ENCODE measurements around the gene STOM.

STOM gene

GRCh38 chr9:121371495-121372061 lies 1.5 kb upstream of the STOM start:
- no peak for DNase-seq (ENCODE audit: low read depth)

GRCh38 chr9:121368745-121369144 lies 1.3 kb downstream of the STOM start:
- no peak for DNase-seq (ENCODE audit: low read depth)

GRCh38 chr9:121368138-121368522 lies 1.9 kb downstream of the STOM start:
- no peak for DNase-seq (ENCODE audit: low read depth)

- no peak for DNase-seq (ENCODE audit: low read depth)
Observed at GRCh38 chr9:121367306-121368137, 2.5 kb downstream of the STOM start.

GRCh38 chr9:121366611-121367192 lies 3.3 kb downstream of the STOM start:
- no peak for DNase-seq (ENCODE audit: low read depth)

GRCh38 chr9:121365564-121365963 lies 4.5 kb downstream of the STOM start:
- DNase-seq (ENCODE audit: low read depth) = no peak

GRCh38 chr9:121364886-121365285 lies 5.2 kb downstream of the STOM start:
- DNase-seq (ENCODE audit: low read depth) = no peak

- no peak for DNase-seq (ENCODE audit: low read depth)
Observed at GRCh38 chr9:121364077-121364476, 6.0 kb downstream of the STOM start.

GRCh38 chr9:121363622-121363961 lies 6.5 kb downstream of the STOM start:
- DNase-seq (ENCODE audit: low read depth) = no peak

GRCh38 chr9:121362813-121363621 lies 7.0 kb downstream of the STOM start:
- no peak for DNase-seq (ENCODE audit: low read depth)

- DNase-seq (ENCODE audit: low read depth) = no peak
Observed at GRCh38 chr9:121360601-121361374, 9.3 kb downstream of the STOM start.

GRCh38 chr9:121359351-121360294 lies 10.4 kb downstream of the STOM start:
- no peak for DNase-seq (ENCODE audit: low read depth)

GRCh38 chr9:121358751-121359150 lies 11.3 kb downstream of the STOM start:
- no peak for DNase-seq (ENCODE audit: low read depth)

- DNase-seq (ENCODE audit: low read depth) = no peak
Observed at GRCh38 chr9:121357011-121357410, 13.0 kb downstream of the STOM start.

GRCh38 chr9:121354762-121355161 lies 15.3 kb downstream of the STOM start:
- no peak for DNase-seq (ENCODE audit: low read depth)

- DNase-seq (ENCODE audit: low read depth) = no peak
Observed at GRCh38 chr9:121354141-121354540, 15.9 kb downstream of the STOM start.

- peak; percentile 11 for DNase-seq (ENCODE audit: low read depth)
Observed at GRCh38 chr9:121353241-121354061, 16.6 kb downstream of the STOM start.

GRCh38 chr9:121350993-121351561 lies 19.0 kb downstream of the STOM start:
- no peak for DNase-seq (ENCODE audit: low read depth)

- no peak for DNase-seq (ENCODE audit: low read depth)
Observed at GRCh38 chr9:121350036-121350435, 20.0 kb downstream of the STOM start.

- no peak for DNase-seq (ENCODE audit: low read depth)
Observed at GRCh38 chr9:121349009-121349408, 21.0 kb downstream of the STOM start.
